GM19351 (cell line): Measurements from ENCODE around the gene MAGI2.

ENCODE experiments used
- ATAC-seq: cut with Tn5 transposase; IDR thresholded peaks from one replicate; pipeline ENCODE4 v1.9.1; 2021; ENCODE audit warnings: mild to moderate bottlenecking, moderate library complexity; ENCODE audit not compliant: unreplicated experiment

The MAGI2 gene

DNA sequence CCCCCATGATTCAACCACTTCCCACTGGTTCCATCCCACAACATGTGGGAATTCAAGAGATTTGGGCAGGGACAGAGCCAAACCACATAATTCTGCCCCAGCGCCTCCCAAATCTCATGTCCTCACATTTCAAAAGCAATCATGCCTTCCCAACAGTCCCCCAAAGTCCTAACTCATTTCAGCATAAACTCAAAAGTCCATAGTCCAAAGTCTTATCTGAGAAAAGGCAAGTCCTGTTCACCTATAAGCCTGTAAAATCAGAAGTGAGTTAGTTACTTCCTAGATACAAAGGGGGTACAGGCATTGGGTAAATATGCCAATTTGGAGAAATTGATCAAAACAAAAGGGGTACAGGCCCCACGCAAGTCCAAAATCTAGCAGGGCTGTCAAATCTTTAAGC is 272.9 kb downstream of the MAGI2 start:
- no peak for ATAC-seq

DNA sequence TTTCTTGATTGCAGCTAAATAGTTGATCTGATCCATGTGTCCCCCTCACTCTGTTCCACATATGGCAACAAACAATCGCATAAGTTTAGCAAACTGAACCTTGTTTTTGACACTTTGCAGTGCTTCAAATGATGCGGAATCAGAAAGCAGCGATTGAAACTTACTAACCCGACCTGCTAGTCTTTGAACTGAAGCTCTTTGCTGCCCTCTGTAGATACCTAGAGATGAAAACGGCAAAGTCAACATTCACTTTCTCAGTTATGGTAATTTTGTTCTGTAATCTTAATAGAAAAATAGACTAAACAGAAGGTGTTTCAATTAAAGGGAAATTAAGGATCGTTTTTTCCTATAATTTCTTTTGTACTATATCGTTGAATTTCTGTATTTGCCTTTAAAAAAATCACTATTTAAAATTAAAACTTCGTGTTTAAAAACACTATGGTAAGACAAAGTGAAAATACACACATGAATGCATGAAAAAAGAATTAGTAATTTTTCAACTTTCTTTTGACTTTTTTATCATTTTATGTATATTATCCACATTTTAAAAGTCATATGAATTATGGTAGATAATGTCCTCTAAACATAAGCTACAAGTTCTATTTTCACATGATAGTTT is 276.5 kb downstream of the MAGI2 start:
- ATAC-seq = peak; percentile 79

DNA sequence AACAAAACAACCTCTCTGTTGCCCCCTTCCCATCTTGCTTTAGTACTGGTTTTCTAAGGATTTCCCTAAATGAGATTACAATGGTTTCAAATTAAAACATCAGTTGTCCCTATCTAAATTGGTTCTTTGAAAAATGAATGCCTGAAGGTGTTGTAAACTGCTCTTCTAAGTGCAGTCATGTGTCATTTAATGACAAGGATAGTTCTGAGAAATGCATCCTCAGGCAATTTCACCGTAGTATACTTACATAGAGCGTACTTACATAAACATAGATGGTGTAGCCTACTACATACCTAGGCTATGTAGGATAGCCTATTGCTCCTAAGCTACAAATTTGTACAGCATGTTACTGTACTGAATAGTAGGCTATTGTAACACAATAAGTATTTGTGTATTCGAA is 278.1 kb downstream of the MAGI2 start:
- ATAC-seq = no peak

DNA sequence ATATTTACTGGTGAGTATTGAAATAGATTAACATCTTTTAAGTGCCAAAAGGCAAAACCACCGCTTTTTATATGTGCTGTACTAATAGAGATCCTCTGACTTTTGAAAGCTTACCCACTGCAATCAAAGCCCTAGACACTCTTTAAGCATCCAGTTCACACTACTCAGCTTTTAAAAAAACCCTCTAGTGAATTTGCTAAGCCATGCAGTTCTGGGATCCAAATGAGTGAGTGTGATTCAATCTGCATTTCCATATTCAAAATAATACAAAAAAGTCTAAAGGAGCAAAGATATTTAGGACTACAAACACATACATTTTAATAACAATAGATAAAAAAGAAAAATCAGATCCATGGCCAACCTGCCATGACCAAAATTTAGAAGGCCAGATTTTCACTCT is 288.2 kb downstream of the MAGI2 start:
- no peak for ATAC-seq

DNA sequence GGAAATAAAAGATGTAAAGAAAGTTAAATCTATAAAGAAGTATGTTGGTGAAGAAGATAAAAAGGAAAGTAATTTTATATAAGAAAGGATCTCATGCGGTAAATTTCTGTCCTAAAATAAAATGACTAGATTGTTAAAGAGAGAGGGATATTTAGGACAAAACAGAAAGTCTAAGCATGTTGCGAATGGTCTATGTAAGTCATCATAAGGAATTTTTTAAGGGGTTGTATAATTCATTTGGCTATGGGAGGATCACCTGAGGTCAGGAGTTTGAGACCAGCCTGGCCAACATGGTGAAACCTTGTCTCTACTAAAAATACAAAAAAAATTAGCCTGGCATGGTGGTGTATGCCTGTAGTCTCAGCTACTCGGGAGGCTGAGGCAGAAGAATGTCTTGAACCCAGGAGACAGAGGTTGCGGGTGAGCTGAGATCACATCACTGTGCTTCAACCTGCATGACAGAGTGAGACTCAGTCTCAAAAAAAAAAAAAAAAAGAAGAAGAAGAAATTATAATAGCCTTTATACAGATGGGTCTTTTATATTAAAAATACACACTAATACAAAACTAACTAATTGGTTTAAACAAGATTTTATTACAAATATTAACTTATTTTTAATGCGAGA is 294.3 kb downstream of the MAGI2 start:
- no peak for ATAC-seq

DNA sequence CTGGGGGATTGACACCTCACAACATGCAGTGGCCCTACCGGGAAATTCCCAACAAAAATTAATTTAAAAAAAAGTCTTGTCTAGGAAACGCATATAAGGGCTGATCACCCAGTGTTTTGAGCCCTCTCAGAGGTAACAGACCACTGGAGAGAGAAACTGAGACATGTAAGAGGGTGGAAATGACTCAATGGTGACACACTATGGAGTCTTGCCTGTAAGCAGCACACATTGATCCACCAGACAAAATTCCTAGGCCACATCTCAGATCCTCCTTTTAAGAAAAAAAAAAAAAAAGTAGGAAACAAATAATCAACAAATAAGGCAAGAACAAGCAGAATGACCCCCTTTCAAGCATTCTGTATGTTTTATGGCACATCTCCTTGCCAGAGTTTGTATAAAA is 296.2 kb downstream of the MAGI2 start:
- ATAC-seq = no peak

DNA sequence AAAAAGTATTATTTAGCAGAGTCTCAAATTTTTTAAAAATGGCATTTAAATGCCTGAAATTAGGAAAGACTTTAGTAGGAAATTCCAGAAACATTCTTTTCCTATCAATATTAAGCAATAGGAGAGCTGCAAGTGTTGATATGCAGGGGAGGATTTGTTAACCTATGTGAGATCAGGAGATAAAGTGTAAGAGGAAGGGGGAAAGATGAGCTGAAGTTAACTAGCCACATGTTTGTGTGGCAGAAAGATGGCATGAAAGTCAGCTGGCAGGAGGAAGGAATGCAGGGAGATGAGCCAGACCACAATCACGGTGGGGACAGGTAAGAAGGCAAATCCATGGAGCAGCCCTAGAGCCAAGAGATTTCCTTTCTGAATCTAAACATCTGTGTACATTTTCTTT is 303.6 kb downstream of the MAGI2 start:
- ATAC-seq = no peak

DNA sequence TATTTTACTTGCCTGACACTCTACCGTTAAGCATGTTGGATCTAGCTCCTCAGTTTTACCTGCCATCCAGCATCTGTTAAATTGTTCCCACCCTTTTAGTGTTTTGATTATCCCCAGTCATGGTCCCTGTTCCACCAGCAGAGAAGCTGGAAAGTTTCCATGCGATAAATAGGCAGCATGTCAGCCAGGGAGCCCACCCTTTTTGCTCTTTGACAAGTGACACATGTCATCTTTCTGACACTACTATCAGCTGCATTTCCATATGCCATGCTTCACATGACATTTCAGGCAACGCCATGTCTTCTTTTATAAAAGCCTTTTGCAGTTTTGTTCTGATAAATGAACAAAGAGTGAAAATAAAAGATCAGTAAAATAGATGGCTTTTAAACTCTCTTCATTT is 310.8 kb downstream of the MAGI2 start:
- no peak for ATAC-seq

DNA sequence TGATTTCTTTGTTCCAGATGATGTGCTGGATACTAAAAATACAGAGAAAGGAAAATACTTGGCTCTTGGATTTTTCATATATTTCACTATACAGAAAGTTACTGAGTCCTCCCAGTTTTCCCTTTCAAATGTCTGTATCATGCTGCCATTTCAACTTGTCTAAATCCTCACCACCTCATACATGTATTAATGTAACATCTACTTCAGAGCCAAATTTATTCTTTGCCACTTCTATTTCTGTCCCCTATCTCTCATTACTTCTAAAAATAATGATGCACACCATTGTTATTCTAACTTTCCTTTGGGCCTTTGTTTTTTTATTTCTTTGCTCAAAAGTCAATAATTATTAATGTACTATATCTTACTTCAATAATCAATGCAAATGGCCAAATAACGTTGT is 312.2 kb downstream of the MAGI2 start:
- no peak for ATAC-seq

DNA sequence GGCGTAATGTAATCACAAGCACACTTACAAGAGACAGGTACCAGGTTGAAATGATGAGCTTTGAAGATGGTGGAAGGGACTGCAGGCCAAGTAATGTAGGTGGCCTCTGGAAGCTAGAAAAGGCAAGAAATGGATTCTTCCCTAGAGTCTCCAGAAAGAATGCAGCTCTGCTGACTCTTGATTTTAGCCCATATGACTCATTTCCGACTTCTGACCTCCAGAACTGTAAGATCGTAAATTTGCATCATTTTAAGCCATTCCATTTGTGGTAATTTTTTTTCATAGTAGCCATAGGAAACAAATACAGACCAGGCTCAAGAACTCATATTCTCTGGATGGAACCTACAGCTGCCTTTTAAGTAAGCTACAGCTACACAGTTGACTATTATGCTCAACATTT is 315.5 kb downstream of the MAGI2 start:
- ATAC-seq = no peak

DNA sequence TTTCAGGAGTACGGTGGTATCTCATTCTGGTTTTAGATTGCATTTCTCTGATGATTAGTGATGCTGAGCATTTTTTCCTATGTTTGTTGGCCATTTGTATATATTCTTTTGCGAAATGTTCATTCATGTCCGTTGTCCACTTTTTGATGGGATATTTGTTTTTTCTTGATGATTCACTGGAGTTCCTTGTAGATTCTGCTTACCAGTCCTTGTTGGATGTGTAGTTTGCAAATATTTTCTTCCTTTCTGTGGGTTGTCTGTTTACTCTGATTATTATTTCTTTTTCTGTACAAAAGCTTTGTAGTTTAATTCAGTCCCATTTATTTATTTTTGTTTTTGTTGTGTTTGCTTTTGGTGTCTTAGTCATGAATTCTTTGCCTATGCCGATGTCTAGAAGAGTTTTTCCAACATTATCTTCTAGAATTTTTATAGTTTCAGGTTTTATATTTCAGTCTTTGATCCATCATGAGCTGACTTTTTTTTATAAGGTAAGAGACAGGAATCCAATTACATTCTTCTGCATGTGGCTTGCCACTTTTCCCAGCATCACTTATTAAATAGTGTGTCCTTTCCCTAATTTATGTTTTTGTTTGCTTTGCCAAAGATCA is 320.5 kb downstream of the MAGI2 start:
- no peak for ATAC-seq

DNA sequence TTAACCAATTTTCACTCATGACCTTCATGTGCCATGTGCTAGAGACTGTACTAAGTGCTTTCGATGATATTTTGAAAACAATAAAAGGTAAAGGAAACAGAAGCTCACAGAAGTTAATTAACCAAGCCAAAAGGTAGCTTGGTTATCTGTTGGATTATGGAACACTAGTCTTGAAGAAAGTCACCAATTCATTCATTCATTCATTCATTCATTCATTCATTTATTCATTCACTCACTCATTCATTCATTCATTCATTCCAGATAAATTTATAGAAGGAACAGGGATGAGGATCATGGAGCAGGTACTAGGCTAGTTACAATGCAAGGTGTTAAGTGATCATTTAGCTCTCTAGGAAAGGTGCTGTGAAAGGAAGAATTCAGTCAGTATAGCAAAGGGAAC is 322.8 kb downstream of the MAGI2 start:
- no peak for ATAC-seq

DNA sequence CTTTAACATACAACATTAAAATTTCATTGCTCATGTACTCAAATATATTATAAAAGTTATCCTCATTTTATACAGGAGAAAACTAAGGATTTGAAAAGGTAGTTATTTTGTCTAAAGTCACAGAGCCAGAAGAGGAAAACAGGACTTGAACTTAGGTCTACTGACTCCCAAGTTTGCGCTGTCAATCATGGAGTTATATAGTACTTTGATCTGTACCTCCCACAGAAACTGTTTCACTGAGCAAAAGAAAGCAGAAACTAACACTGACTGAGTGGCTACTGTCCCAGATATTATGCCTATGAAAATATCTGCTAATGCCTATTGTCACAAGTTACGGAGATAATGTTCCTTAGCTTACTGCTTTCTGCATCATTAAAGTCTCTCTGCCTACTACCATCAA is 329.1 kb downstream of the MAGI2 start:
- no peak for ATAC-seq

DNA sequence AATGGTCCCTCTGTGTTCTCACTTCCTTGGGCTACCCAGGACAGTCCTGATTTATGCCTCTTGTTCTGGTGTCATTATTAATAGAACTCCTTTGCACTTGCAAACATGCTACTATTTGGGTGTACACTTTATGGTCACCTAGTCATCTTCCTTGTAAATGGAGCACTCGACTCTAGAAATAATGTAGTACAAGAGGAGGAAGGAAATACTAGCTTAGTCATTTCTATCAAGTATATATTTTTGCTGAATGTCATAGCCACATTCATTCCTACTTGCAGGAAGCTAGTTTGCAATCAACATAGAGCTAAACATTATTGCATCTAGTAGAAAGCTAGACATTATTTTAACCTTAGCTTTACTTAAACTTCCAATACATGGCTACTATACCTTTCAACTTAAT is 335.3 kb downstream of the MAGI2 start:
- no peak for ATAC-seq

DNA sequence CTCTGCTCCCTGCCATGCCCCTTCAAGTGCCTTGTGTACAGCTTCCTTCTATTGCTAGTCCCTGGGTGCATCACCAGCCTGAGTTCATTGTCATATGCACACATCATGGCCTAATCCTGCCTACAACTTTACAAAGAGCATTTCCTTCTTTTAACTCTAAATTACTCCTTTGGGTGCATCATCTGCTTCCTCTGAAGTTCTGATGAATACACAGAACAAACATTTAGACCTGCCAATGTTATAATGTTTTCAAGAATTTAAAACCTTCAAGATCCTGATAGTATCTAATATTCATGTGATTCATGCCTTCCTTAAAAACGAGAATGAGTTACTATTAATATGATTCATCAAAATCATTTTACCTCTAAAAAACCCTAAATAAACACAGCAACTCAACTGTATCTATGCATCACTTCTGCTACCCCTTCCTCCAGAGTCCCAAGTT is 357.1 kb downstream of the MAGI2 start:
- ATAC-seq = no peak

DNA sequence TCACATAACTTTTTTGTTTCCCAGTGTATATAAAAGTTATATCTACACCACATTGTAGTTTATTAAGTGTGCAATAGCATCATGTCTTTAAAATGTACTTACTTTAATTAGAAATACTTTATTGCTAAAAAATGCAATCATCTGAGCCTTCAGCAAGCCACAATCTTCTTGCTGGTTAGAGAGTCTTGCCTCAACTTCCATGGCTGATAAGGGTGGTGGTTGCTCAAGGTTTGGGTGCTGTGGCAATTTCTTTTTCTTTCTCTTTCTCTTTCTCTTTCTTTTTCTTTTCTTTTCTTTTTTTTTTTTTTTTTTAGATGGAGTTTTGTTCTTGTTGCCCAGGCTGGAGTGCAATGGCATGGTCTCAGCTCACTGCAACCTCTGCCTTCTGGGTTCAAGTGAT is 360.0 kb downstream of the MAGI2 start:
- ATAC-seq = no peak

DNA sequence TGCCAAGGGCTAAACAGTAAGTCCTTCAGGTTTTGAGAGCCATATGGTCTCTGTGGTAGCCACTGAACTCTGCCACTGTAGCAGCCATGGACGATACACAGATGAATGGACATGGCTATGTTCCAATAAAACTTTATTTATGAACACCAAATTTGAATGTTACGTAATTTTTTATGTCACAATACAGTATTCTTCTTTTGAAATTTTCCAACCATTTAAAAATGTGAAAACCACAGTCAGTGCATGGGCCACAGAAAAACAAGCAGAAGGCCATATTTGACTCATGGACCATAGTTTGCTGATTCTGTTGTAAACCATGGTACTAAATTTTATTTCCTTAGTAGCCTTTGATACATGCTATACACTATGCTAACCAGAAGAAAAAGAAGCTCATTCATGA is 361.8 kb downstream of the MAGI2 start:
- no peak for ATAC-seq

DNA sequence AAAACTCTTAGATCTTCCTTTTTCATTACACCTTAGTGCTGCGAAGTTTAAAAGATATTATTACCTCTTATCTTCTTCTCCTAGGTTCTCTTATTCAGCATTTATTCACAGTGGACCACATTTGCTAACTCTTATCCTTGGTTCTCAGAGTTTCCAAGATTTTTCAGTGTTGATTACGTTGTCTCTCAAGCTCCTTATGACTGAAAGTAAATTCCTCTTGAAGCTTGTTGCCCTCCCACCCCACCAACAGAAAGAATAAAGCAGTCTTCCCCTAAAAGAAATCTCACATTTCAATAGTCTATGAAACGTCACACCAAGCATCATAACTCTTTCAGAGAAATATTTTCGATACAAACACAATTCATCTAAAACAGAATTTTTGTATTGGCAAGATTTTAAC is 362.5 kb downstream of the MAGI2 start:
- no peak for ATAC-seq

DNA sequence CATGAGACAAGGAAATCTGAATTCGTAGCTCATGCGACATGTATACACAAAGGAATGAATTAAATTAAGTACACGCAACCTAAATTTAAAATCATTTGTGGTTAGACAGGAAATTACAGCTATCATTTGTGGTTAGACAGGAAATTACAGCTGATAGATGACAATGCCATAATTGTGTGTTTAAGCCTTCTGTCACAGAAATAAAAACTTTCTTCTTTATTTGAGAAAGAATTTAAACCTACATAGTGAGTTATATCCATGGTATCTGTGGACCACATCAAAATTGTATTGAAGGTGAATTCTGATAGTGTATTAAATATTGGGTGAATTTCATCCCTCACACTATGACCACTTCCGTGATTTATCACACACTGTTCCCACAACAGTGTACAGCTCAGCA is 362.9 kb downstream of the MAGI2 start:
- ATAC-seq = no peak

DNA sequence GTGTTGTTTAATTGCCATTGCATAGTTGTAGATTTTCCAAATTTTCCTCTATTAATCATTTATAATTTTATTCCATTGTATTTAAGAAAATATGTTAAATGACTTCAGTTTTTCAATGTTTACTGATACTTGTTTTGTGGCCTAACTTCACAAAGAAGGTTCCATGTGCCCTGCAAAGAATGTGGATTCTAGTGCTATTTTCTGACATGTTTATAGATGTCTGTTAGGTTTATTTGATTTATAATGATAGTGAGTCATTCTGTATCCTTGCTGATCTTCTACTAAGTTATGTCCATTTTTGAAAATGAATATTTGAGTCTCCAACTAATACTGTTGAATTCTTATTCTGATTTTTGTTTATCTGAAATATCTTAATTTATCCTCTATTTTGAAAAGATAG is 369.0 kb downstream of the MAGI2 start:
- no peak for ATAC-seq

DNA sequence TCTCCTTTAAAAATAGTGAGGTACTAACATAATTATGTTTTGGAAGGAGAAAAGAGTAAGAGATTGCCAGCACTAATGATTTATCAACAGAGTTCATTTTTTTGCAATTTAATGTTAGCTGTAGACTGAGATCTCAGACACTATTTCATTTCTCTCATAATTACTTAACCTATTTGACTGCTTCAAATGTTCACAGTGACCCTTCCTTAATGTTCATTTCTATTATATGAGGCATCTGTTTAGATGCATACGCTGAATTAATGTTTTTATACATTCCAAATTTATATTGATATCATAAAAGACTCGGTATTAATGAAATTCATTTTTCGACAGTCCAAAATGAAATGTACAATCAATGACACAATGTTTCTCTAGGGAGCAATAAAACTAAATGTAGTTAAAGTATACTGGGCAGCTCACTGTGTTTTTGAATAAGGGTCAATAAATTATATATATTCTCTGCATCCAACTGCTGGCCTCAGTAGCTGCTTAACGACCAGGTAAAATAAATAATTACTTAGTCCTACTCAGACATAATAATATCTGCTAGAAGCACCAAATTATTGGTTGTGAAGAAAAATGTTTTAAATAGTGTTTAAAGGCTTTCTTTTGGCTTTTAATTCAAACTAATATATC is 373.4 kb downstream of the MAGI2 start:
- no peak for ATAC-seq

DNA sequence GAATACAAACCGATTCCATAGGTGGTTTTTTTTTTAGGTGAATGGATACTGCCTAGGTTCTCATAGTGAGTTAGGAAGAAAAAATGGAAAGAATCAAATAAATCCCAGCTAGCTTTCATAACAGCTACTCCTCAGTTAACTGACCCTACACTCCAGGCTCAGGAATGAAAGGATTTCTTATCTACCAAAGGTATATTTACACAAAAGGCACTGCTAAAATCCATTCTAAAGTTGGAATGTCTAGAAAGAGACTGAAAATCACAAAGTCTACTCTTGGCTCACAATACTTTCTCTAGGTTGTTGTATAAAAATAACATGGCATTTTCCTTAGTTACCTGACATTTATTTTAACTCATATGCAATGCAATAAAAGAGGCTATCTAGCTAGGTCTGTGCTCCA is 375.2 kb downstream of the MAGI2 start:
- no peak for ATAC-seq
